NT2/D1 (cell line): ENCODE measurements around the gene SPPL2B.
"Not testable (repeated sequence)": the region's sequence is repeated elsewhere in the genome, so short reads cannot be mapped to it uniquely, and the experiment has no call there.

Source experiments
- DNase-seq: peaks from one replicate; pipeline ENCODE4 v3.0.0-alpha.2; 2011; ENCODE audit warnings: low read depth, low spot score
- H3K27me3 ChIP-seq: 2 replicates; pipeline ENCODE4 v1.6.0; 2011; ENCODE audit warnings: mild to moderate bottlenecking; ENCODE audit not compliant: insufficient read length, insufficient read depth
- H3K36me3 ChIP-seq: 2 replicates; pipeline ENCODE4 v1.6.1; 2011; ENCODE audit warnings: mild to moderate bottlenecking, low read length, mixed read lengths; ENCODE audit not compliant: insufficient read depth, insufficient read length
- H3K4me1 ChIP-seq: 2 replicates; pipeline ENCODE4 v1.5.1; 2011; ENCODE audit not compliant: insufficient read depth, insufficient read length
- H3K4me3 ChIP-seq: 2 replicates; pipeline ENCODE4 v1.5.1; 2011; ENCODE audit warnings: low read depth; ENCODE audit not compliant: insufficient read length
- H3K9ac ChIP-seq: 2 replicates; pipeline ENCODE4 v1.6.0; 2011; ENCODE audit warnings: low read depth; ENCODE audit not compliant: insufficient read length
- H3K9me3 ChIP-seq: 2 replicates; pipeline ENCODE4 v1.5.1; 2011; ENCODE audit warnings: mild to moderate bottlenecking, low read length; ENCODE audit not compliant: insufficient read depth
- SUZ12 ChIP-seq: IDR thresholded peaks from 2 replicates; pipeline ENCODE4 v1.6.1; 2011; ENCODE audit not compliant: insufficient read length, insufficient read depth; ENCODE audit errors: extremely low read depth
- YY1 ChIP-seq: IDR thresholded peaks from 2 replicates; pipeline ENCODE4 v1.6.1; 2011; ENCODE audit not compliant: insufficient read length, insufficient read depth
- ZNF274 ChIP-seq: IDR thresholded peaks from 2 replicates; pipeline ENCODE4 v1.6.1; 2011; ENCODE audit warnings: mild to moderate bottlenecking, low read depth, low read length

The SPPL2B gene

DNA sequence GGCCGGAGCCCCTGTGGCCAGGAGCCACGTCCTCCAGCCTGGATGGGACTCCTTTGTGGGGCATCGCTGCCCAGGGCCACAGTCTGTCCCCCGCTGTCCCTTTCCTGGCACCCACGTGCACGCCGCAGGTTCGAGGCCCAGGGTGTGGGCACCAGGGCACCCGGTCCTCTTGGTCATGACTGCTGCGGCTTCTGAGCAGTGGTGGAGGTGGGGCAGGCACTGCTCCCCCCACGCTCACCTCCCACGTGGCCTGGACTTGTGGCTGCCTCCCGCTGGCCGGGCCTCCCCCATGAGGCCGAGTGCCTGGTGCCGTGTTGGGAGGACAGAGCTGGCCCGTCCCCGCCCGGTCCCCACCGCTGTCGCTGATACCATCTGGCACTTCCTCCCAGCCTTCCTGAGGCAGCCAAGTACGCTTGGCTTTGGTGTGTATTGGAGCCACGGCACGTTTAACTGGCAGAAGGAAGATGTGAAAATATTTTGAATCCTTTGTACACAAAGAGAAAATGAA, 12.8 kb downstream of the SPPL2B start:
- Histone ChIP-seq H3K4me1 (peaks cover 20% of the 10 kb centered on the region), H3K9ac (no peak overlapping the region), H3K27me3 (no peaks in the 10 kb centered on the region), H3K9me3 (no peaks in the 10 kb centered on the region), H3K4me3 (no peak overlapping the region), H3K36me3 (peaks cover 78% of the 10 kb centered on the region)
- no peak for DNase-seq
- TF ChIP-seq ZNF274 (no peak), SUZ12 (no peak), YY1 (no peak)

DNA sequence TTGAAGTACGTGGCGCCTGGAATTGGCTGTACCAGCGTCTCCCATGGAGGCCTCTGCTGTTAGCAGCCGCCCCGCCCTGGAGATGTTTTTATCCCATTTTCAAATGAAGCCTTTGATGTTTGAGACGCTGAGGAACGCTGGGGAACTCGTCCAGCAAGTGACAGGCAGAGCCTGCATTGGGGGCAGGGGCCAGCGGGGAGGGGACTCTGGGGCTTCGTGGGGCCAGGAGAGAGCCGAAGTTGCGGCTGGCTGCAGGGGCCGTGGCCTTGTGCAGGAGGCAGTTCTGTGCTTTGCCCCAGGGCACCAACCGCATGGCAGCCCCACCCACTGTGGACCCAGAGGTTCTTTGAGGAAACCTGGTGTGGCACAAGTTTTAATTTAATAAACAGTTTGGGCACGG, 13.5 kb downstream of the SPPL2B start:
- no peak for TF ChIP-seq YY1
- no peak for TF ChIP-seq SUZ12
- no peak for TF ChIP-seq ZNF274
- H3K27me3 ChIP-seq = no peaks in the 10 kb centered on the region
- H3K36me3 ChIP-seq = peaks cover 81% of the 10 kb centered on the region
- no peak for DNase-seq
- H3K9ac ChIP-seq = no peak overlapping the region
- no peak overlapping the region for H3K4me3 ChIP-seq
- H3K9me3 ChIP-seq = no peaks in the 10 kb centered on the region
- peaks cover 14% of the 10 kb centered on the region for H3K4me1 ChIP-seq

DNA sequence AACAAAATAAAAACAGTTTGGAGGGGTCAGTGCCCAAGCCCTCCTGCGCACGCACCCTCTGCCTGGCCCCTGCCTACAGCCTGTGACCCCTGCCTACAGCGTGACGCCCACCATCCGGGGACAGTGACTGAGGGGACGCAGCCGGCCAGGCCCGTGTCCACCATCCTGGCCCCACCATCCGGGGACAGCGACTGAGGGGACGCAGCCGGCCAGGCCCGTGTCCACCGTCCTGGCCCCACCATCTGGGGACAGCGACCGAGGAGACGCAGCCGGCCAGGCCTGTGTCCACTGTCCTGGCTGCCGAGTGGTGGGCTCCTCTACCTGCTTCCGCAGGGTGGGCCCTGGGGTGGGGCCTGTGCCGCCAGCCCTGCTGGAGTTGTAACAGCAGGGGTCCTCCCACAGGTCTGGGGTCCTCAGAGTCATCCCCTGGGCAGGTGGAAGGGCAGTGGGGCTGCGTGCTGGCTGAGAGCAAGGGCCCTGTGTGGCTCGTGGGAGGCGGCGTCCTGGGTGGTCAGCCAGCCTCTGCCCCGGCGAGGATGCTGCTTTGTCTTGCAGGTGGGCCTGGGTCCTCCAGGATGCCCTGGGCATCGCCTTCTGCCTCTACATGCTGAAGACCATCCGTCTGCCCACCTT, 14.3 kb downstream of the SPPL2B start:
- peak overlapping the region; percentile 8 for H3K9ac ChIP-seq
- DNase-seq = no peak
- H3K4me1 ChIP-seq = peaks cover 6% of the 10 kb centered on the region

DNA sequence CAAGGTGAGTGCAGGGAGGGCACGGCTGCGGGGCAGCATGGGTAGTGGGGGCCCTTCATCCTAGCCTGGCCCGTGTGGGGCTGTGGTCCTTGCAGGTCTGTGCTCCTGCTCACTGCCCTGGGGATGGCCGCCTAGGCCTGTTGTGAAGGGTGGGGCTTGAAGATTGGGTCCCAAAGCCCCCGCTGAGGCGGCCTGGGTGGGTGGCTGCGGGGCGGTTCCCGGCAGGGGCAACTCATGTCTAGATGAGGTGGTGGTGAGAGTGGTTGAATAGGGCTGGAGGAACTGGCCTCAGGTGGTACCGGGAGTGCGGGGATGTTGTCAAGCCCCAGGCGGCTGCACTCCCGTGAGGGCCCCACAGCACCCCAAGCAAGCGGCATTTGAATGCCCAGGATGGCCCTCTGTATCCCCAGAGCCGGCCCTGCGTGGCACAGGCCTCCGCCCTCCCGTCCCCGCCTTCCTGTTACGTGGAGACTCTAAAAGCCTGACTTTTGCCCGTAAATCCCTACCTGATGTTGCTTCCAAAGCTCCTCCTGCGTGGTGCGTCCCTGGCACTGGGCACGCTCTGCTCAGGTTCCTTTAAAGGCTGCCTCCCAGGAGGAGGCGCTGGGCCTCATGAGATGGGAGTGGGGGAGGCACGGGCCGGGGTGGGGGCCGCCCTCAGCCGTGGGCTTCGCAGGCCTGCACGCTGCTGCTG, 15.0 kb downstream of the SPPL2B start:
- Histone ChIP-seq H3K4me1 (peaks cover 4% of the 10 kb centered on the region), H3K27me3 (no peaks in the 10 kb centered on the region), H3K9ac (no peak overlapping the region), H3K9me3 (no peaks in the 10 kb centered on the region), H3K36me3 (peaks cover 73% of the 10 kb centered on the region), H3K4me3 (no peak overlapping the region)
- no peak for DNase-seq
- no peak for TF ChIP-seq YY1

More for the DNA sequence above, 14.3 kb downstream of the SPPL2B start:
- TF ChIP-seq YY1 = no peak
- no peak for TF ChIP-seq ZNF274
- peaks cover 78% of the 10 kb centered on the region for H3K36me3 ChIP-seq
- H3K9me3 ChIP-seq = no peaks in the 10 kb centered on the region
- H3K4me3 ChIP-seq = no peak overlapping the region
- no peaks in the 10 kb centered on the region for H3K27me3 ChIP-seq

DNA sequence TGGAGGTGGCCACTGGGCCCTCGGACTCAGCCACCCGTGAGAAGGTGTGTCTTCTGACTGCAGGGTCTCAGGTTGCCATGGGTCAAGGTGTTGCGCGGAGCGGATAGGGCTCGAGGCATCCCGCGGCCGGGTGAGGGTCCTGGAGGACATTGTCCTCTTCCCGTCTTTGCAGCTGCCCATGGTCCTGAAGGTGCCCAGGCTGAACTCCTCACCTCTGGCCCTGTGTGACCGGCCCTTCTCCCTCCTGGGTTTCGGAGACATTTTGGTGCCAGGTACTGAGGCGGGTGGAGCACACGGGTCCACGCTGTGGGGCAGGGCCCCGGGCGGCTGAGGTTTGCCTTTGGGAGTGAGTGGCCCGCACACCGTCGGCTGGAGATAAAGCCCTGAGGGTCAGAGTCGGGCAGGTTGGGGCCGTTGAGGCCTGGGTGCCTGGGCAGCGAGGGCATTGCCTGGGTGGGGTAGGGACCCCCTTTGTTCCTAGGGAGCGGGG, 15.9 kb downstream of the SPPL2B start:
- DNase-seq = no peak
- TF ChIP-seq SUZ12 = no peak
- no peak for TF ChIP-seq ZNF274
- TF ChIP-seq YY1 = no peak
- Histone ChIP-seq H3K27me3 (no peaks in the 10 kb centered on the region), H3K4me3 (no peak overlapping the region), H3K9ac (no peak overlapping the region), H3K9me3 (no peaks in the 10 kb centered on the region), H3K4me1 (peaks cover 4% of the 10 kb centered on the region), H3K36me3 (peaks cover 68% of the 10 kb centered on the region)

DNA sequence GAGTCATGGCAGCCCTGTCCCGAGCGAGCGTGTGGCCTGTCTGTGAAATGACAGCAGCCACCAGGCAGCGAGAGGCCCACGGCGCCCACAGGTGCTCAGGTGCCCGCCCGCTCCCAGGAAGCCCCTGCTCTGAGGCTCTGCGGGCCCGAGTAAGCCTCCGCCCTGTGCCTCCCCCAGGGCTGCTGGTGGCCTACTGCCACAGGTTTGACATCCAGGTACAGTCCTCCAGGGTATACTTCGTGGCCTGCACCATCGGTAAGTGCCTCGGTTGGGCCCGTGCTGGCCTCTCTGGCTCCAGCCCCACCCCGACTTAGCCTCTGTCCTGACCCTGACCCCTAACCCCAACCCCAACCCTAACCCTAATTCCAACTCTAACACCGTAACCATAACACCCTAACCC, 16.6 kb downstream of the SPPL2B start:
- TF ChIP-seq YY1 (no peak), ZNF274 (no peak), SUZ12 (no peak)
- Histone ChIP-seq H3K36me3 (peaks cover 68% of the 10 kb centered on the region), H3K4me1 (peaks cover 2% of the 10 kb centered on the region), H3K9me3 (no peaks in the 10 kb centered on the region), H3K9ac (no peak overlapping the region), H3K27me3 (no peaks in the 10 kb centered on the region), H3K4me3 (no peak overlapping the region)
- DNase-seq = no peak

DNA sequence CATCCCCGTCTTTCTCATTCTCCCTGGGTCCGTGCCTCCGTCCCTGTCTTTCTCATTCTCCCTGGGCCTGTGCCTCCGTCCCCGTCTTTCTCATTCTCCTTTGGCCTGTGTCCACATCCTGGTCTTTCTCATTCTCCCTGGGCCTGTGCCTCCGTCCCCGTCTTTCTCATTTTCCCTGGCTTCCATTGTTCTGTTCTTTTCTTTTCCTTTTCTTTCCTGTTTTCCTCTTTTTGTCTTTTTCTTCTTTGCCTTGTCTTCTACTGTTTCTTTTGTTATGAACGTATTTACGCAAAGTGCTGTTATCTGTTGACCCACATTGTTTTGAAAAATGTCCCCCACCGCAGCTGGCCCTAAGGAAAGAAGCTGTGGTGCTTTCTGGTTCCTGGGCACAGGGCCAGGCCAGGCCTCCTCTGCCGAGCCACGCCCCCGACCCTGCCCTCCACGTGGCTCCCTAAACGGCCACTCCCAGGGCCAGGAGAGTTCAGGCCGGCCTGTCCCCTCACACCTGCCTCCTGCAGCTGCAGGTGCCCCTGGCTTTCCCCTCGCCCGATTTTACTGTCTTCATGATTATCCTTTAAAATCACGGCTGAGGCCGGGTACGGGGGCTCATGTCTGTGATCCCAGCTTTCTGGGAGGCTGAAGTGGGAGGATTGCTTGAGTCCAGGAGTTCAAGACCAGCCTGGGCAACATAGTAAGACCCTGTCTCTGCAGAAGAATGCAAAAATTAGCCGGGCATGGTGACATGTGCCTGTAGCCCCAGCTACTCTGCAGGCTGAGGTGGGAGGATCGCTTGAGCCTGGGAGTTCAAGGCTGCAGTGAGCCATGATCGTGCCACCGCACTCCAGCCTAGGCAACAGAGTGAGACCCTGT, 17.5 kb downstream of the SPPL2B start:
- Histone ChIP-seq H3K4me1 (peaks cover 2% of the 10 kb centered on the region), H3K9me3 (no peaks in the 10 kb centered on the region), H3K27me3 (no peaks in the 10 kb centered on the region), H3K36me3 (peaks cover 68% of the 10 kb centered on the region), H3K4me3 (no peak overlapping the region), H3K9ac (no peak overlapping the region)
- no peak for TF ChIP-seq YY1
- TF ChIP-seq SUZ12 = no peak
- TF ChIP-seq ZNF274 = no peak
- no peak for DNase-seq

DNA sequence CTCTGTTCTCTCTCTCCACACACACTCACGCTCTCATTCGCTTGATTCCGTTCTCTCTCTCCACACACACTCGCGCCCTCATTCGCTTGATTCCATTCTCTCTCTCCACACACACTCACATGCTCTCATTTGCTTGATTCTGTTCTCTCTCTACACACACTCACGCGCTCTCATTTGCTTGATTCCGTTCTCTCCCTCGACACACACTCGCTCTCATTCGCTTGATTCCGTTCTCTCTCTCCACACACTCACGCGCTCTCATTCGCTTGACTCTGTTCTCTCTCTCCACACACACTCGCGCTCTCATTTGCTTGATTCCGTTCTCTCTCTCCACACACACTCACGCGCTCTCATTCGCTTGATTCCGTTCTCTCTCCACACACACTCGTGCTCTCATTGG, 21.3 kb downstream of the SPPL2B start:
- not testable (repeated sequence) for H3K9me3 ChIP-seq, H3K4me3 ChIP-seq, DNase-seq, H3K27me3 ChIP-seq, H3K9ac ChIP-seq, H3K4me1 ChIP-seq
- H3K36me3 ChIP-seq = peaks cover 71% of the 10 kb centered on the region
